ENCODE data around the gene CPNE9.

The CPNE9 gene

DNA sequence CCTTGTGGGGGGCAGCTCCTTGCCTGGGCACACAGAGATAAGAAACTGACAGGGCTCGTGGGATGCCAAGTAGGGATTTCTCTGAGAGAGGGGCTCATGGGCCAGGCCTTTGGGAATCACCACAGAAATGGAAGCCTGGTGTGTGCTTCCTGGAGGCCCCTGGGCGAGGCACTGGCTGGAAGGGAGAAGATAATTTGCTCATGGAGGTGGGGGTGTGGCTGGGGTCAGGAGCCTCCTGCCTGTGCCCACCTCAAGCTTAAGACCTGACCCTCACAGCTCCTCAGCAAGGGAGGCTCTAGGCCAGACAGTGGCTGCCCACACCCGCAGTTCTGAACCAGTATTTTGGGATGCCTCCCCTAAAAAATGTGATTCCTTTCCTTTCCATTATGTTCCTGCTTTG, 16.9 kb upstream of the CPNE9 start:
- H3K27ac ChIP-seq, result no peak overlapping the region
- DNase-seq (ENCODE audit: low read depth, low spot score), result no peak

DNA sequence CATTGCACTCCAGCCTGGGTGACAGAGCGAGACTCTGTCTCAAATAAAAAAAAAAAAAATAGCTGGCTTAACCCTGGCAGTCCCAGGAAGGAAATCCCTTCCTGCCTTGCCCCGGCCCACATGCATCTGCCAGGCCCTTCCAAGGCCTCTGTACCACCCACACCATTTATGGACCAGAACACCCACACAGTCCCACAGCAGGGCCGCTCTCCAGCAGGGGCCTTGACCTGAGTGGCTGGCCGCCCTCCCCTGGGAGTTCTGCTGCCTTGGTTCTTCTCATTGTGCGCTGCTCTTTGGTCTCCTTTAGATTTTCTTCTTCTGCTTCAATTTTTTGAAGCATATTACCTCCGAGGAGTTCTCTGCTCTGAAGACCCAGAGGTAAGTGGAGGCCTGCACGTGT, 16.1 kb upstream of the CPNE9 start:
- no peak overlapping the region for H3K27ac ChIP-seq
- no peak for DNase-seq (ENCODE audit: low read depth, low spot score)

DNA sequence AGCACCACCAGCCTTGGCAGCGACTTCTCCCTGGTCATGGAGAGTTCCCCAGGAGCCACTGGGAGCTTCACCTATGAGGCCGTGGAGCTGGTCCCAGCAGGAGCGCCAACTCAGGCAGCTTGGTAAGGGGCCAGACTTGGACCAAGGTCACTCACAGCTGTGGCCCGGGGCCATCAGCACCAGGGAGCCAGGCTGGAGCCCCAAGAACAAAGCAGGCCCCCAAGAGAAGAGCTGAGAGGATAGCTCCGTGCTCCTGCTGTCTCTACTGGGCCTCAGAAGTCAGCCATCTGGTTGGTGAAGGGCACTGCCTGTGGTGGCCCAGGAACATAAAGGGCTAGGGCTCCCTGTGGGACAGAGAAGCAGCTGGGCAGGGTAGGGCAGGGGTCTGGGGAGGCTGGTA, 14.7 kb upstream of the CPNE9 start:
- DNase-seq (ENCODE audit: low read depth, low spot score), result no peak
- H3K27ac ChIP-seq, result no peak overlapping the region

DNA sequence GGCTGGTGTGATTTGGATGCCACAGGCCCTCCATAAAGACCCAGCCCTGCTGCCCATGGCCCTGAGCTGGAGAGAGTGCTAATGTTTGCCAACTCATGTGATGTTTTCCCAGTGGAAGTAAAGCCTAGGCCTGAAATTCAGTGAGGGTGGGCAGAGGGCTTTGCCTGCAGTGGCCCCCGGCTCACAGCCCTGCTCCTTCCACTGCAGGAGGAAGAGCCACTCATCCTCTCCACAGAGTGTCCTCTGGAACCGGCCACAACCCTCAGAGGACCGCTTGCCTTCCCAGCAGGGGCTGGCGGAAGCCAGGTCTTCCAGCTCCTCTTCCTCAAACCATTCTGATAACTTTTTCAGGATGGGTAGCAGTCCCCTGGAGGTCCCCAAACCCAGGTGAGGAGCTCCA, 13.9 kb upstream of the CPNE9 start:
- H3K27ac ChIP-seq, result no peak overlapping the region
- DNase-seq (ENCODE audit: low read depth, low spot score), result no peak

DNA sequence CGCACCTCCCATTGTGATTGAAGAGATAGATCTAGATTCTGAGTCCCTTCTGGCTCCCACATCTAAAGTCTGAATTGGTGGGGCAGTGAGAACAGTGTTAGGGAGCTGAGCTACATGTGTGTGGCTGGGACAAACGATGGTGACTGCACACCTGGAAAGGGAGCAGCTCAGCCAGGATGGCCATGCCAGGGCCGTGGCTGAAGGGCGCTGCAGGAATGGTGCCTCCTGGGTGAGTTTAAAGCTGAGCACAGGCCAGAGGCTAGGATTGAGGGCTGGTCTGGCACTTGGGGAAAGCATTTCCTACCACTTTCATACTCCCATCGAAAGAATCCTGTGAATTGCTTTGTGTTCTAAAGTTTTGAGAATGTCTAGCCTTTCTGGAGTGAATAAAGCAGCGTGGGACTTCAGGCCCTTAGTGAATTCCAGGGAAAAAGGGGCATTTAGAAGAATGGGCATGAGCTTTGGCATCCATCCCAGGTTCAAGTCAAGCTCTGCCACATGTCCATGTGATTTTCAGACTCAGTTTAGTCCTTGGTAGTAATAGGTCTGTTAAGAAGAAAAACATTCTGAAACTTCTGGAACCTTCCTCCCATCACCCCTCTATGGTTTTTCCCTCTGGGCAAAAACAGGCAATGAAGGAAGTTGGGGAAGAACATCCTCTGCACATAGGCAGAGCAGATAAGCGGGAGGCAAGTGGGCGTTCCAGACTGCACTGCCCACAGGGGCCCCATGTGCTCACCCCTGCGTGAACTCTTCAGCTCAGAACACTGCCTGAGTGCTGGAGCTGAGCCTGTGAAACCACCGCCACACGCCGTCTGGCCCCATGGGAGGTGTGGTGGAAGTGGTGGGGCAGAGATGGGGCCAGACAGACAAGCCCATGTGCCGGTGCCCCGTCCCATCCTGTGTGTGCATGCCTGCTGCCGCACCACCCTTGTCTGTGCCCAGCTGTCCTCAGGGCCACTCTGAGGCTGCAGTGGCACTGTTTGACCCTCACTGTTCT, 12.9 kb upstream of the CPNE9 start:
- no peak overlapping the region for H3K27ac ChIP-seq
- DNase-seq (ENCODE audit: low read depth, low spot score), result no peak

DNA sequence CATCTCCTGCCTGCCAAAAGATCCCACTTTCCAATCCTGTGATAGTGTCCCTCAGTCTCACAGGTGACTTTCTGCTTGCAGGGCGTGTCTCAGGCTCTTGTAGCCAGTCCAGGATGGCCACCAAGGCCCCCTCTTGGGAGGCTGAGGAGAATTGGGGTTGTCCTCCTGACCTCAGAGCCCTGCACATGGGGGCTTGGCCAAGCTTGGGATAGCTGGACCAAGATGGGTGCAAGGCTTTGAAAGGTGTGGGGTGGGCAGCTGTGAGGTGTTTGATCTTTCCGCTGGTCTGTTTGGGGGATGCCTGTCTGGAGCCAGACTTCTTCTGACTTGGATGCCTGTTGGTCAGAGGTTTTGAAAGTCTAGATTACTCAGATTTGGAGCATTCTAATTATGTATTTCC, 12.0 kb upstream of the CPNE9 start:
- no peak for DNase-seq (ENCODE audit: low read depth, low spot score)
- no peak overlapping the region for H3K27ac ChIP-seq

DNA sequence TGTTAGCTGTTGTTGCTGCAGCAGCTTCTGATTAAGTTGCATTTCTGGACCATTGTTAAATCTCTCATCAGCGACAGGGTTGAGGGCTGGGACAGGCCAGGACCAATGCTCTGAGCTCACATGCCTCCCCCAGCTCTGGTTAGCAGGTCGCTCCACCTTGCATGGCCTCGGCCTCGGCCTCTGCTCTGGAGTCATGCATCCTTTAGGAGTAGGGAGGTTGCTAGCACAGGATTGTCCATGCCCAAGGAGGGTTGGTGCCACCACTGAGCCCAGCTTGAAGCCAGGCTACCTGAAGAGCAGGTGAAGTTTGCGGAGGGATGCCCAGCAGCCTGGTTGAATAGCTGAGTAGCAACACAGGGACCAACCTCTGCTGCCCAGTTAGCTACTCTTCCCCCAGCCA, 11.2 kb upstream of the CPNE9 start:
- no peak overlapping the region for H3K27ac ChIP-seq
- no peak for DNase-seq (ENCODE audit: low read depth, low spot score)

DNA sequence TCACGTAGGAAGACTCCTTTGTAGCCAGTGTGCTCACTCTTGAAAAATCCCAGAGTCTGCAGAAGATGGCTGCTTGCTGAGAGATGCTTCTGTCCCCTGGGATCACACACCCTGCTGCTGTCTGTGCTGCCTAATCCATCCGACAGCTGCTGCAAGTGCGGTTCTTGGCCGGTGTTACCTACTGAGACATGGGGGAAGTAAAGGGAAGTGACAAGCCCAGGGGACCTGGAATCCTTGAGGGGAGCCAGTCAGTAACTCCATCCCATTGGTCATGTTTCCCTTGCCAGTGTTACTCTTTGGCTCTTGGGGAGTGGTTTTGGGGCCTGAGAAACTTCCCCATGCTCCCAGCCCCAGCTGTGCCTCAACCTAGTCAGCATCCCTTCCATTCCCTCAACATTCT, 8.3 kb upstream of the CPNE9 start:
- no peak overlapping the region for H3K27ac ChIP-seq
- no peak for DNase-seq (ENCODE audit: low read depth, low spot score)

DNA sequence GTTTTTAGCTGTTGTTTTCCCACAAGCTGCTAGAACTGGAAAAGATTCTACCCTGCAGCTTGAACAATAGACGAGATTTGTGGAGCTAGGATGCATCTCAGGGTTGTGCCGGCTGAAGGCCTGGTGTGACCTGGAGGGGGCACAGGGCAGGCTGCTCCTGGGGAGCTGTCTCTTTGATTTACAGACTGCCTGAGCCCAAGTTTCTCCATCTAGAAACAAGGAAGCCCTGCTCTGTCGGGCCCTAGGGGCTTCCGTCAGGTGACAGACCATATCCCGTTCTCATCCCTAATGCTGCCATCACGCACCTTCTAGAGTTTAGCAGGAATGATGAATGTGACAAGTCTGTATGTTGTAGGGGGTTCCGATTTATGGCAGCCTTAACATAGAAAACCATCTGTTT, 7.9 kb upstream of the CPNE9 start:
- no peak for DNase-seq (ENCODE audit: low read depth, low spot score)

DNA sequence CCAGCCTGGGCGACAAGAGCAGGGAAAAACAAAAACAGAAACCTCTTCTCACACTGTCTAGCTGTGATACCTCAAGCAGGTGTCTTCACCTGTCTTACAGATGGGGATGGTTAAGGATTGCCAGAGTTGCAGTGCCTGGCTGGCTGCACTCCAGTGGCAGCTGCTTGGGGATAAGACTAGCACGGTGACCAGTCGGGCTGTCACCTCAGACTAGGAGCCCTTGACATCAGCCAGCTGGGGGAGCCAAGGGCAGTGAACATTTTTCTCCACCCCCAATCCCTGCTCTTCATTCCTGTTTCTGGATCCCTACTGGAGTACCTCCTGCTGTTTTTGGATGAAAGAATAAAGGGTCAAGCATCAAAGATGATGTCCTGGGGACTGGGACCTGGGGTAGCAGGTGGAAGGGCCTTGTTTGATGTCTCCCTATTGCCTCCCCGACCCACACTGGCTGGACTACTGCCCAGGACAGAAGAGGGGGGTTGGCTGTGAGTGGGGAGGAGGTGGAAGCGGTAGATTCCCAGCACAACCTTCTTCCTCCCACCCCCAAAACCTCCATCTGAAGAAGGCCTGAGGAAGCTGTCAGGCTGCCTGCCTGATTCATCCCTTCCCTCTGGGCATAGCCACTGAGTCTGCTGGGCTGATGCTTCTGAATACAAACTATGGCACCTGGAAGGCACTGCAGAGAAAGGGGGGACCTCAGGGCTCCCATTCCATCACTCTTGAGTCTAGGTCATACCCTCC, 7.0 kb upstream of the CPNE9 start:
- no peak overlapping the region for H3K27ac ChIP-seq
- no peak for DNase-seq (ENCODE audit: low read depth, low spot score)

More for the DNA sequence above, 7.9 kb upstream of the CPNE9 start:
- H3K27ac ChIP-seq, result no peak overlapping the region

DNA sequence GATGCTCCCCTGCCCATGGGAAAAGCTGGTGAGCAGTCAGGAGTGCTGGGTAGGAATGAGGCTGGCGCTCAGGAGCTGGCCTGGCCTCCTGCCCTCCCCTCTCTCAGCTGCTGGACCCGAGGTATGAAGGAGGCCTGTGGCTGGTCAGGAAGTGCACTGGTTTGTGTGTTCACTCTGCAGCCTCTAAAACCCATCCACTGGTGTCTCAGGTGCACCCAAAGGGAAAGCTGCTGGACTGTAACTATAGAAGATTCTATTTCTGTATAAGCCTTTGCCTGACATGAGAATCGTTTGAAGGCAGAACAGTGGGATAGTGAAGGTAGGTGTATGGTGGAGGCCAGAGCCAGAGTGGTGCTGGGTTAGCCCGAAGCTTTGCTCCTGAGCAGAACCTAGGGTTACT, 5.7 kb upstream of the CPNE9 start:
- no peak overlapping the region for H3K27ac ChIP-seq
- no peak for DNase-seq (ENCODE audit: low read depth, low spot score)

DNA sequence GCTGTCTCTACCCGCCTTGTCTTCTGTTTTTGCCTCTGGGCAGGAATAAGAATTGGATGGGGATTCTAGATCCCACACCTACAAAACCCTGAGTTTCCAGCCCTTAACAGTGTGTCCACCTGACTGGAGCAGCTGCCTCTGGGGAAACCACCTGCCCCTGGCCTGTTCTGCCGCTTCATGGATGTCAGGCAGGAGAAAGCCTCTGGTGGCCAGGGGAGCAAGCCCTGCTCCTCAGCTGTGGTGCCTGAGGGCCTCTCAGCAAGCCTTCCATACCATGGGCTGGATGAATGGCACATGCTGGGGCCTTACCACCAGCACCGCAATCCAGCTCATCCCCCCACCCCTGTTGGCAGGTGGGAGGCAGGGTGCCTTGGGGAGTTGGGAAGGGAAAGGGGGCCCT, 5.3 kb upstream of the CPNE9 start:
- DNase-seq (ENCODE audit: low read depth, low spot score), result no peak
- H3K27ac ChIP-seq, result no peak overlapping the region

DNA sequence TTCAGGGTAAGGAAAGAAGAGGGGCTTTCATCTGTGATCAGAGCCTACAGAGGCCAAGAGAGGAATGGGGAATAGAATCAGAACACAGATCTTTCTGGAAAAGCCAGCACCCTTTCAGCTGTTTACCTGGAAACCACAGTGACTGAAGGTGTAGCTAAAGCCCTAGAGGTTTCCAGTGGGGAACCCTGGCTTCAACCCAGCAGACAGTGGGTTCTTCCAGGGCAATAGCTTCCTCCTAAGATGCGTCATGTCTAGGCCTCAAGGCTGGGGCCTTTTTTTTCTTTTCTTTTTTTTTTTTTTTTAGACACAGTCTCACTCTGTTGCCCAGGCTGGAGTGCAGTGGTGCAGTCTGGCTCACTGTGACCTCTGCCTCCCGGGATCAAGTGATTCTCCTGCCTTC, 3.1 kb upstream of the CPNE9 start:
- H3K27ac ChIP-seq, result peak overlapping the region; percentile 32
- DNase-seq (ENCODE audit: low read depth, low spot score), result no peak

DNA sequence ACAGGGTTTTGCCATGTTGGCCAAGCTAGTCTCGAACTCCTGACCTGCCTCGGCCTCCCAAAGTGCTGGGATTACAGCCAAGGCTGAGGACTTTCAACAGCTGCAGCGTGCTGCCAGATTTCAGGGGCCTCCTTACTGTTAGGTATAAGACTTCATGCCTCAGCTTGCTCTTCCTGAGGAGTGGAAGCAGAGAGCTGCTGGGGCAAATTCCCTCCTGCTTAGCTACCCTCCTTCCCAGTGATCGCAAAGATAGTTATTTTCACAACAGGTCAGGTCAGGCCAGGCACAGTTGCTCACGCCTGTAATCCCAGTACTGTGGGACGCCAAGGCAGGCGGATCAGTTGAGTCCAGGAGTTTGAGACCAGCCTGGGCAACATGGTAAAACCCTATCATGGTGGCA, 2.6 kb upstream of the CPNE9 start:
- peak; percentile 22 for DNase-seq (ENCODE audit: low read depth, low spot score)
- peak overlapping the region; percentile 32 for H3K27ac ChIP-seq

DNA sequence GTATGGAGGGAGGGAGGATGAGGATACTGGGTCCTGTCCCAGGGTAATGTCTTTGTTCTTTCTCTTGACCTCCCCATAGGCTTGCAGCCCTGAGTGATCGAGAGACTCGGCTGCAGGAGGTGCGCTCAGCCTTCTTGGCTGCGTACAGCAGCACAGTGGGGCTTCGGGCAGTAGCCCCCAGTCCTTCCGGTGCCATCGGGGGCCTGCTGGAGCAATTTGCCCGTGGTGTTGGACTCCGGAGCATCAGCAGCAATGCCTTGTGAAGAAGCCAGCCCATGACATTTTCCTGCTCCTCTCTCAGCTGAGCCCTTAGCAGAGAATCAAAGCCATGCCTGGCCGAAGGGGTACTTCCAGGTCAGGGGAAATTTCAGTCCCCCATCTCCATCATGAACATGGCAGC, 1.9 kb upstream of the CPNE9 start:
- no peak for DNase-seq (ENCODE audit: low read depth, low spot score)
- H3K27ac ChIP-seq, result no peak overlapping the region

DNA sequence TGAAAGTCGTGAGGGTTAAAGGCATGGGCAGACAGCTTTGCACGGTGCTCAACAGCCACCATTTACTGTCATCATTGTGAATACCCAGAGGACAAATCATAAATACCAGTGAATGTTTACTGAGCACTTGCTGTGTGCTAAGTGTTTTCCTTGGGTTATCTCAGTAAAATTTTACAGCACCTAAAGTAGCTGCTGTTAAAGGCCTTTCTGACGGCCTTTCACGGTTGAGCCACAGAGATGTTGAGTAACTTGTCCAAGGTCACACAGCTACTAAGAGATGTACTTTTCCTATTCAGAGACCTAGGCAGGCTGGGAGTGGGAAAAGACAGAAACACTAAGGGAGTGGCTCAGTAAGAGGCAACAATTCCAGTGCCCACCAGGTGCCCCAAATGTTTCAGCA, 393 bp upstream of the CPNE9 start:
- no peak overlapping the region for H3K27ac ChIP-seq
- DNase-seq (ENCODE audit: low read depth, low spot score), result no peak

DNA sequence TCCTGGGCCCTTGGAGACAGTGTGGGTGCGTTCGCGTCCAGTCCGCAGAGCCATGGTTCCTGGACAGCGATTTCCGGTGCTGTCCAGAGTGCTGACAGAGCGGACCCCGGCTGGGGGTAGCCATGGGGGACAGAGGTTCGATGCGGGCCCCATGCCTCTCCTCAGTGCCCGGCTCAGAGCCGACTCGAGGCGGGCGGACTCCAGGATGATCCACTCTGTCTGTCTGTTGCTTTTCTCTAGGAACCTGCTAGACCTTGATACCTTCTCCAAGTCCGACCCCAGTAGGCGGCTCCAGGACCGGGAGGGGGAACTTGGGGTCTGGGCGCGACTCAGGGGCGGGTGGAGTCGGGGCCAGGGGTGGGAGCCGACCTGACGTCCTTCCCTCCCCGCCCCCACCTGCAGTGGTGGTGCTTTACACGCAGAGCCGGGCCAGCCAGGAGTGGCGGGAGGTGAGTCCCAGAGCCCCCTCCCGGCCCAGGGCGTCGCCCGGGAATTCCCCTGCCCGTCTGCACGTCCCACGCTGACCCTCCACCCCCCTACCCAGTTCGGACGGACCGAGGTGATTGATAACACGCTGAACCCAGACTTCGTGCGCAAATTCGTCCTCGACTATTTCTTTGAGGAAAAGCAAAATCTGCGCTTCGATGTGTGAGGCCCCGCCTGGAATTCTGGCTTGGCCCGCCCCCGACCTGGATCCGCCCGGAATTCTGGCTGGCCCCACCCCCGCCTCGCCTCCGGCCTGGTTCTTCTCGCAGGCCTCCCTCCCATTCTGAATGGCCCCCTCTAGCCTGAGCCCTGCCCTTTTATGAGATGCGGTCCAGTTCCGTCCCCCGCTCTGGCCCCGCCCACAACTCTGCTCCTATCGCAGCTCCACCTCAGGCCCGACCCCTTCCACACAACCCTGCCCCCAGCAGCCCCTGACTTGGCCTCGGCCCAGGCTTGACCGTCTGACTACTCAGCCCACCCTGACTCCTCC, 1.0 kb downstream of the CPNE9 start:
- no peak for DNase-seq (ENCODE audit: low read depth, low spot score)
- no peak overlapping the region for H3K27ac ChIP-seq

DNA sequence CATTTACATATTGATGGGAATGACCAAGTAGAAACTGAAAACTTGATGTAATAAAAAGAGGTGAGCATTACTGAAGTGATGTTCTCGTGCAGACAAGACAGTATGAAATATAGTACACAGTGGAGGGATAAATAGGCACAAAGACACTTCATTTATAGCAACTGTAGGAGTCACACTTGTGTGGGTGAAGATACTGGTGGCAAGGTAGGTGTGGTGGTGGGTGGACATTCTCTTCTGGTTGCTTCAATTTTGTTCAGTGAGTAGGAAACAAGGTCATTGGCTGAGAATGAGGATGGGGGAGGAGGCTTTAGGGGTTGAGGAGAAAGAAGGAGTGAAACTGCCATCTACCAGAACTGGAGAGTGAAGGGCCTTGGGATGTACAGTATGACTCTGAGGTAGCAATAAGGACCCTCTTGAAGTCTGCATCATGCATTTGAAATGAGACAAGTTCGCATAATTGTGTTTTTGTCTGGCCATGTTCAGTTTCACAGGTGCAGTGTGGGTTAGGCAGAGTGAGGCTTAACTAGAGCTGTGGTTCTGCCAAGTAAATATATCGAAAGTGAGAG, 6.6 kb downstream of the CPNE9 start:
- H3K27ac ChIP-seq, result no peak overlapping the region
- DNase-seq (ENCODE audit: low read depth, low spot score), result no peak

DNA sequence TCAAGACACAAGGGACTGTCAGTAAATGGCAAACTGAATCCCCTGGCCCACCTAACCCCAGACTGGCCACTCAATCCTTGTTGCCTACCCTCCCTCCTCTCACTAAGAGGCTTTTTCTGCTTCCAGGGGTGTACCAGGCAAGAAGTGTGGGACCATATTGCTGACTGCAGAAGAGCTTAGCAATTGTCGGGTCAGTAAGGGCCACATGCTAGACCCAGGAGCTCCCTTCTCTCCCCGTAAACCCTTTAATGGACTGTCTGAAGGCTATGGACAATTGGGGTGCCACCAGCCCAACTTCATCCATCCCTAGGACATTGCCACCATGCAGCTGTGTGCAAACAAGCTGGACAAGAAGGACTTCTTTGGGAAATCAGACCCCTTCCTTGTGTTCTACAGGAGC, 8.8 kb downstream of the CPNE9 start:
- no peak overlapping the region for H3K27ac ChIP-seq
- no peak for DNase-seq (ENCODE audit: low read depth, low spot score)

DNA sequence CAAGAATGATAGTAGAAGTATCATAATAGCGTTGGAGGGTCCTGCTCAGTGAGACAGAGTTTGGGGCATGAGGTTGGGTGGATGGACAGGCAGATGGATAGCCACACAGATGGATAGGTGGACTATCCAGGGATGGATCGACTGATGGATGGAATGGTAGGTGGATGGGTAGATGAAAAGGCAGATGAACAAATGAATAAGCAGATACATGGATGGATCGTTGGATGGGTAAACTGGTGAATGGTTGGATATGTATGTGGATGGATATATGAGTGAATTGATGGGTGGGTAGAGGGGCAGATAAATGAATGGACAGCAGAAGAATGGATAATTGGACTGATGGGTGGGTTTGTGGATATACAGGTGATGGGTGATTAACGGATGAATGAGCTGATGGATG, 9.5 kb downstream of the CPNE9 start:
- no peak overlapping the region for H3K27ac ChIP-seq
- no peak for DNase-seq (ENCODE audit: low read depth, low spot score)
